ENCODE results near the gene TMBIM1. TPM values are rescaled to one million over a fixed set of nuclear protein-coding genes. Genes with fewer than 3 reads are reported as not detected.

The TMBIM1 gene
- total and polyA plus RNA-seq, 4 donors: 100 to 294 (median 212) TPM

GRCh38 chr2:218266316-218266979, 25.9 kb downstream of the TMBIM1 start:
- Histone ChIP-seq H3K4me1 (ENCODE audit: control insufficient read depth in 1 of 2, insufficient read depth in 2 of 2, low read length in 2 of 2) (no peaks in the 10 kb centered on the region), H3K36me3 (ENCODE audit: control insufficient read depth in 1 of 2, insufficient read depth in 2 of 2, low read length in 1 of 2) (no peaks in the 10 kb centered on the region), H3K27ac (ENCODE audit: low read depth in 1 of 2, low read length in 2 of 2) (no peak overlapping the region), H3K27me3 (ENCODE audit: control insufficient read depth in 1 of 2, insufficient read depth in 2 of 2, low read length in 1 of 2) (no peaks in the 10 kb centered on the region), H3K9me3 (ENCODE audit: control insufficient read depth, low read length) (no peaks in the 10 kb centered on the region), H3K4me3 (ENCODE audit: low read length in 2 of 2) (no peak overlapping the region)
- ATAC-seq (ENCODE audit: low FRiP score): no peak
- WGBS, 2 donors: 92 to 93% methylated on average over 15 of the region's 15 CpGs
- intact Hi-C loops (cut with DNase I): loop anchor here in 1 of 2 donors (5.0 to 10.0 kb wide), 2 partner anchors 79 to 298 kb away; partner anchors contain the start of genes CNOT9 and USP37
- peak; percentile 45 to 68 for DNase-seq

GRCh38 chr2:218265626-218266025, 26.7 kb downstream of the TMBIM1 start:
- no peak for ATAC-seq (ENCODE audit: low FRiP score)
- Histone ChIP-seq H3K27me3 (ENCODE audit: control insufficient read depth in 1 of 2, insufficient read depth in 2 of 2, low read length in 1 of 2) (no peaks in the 10 kb centered on the region), H3K27ac (ENCODE audit: low read depth in 1 of 2, low read length in 2 of 2) (no peak overlapping the region), H3K9me3 (ENCODE audit: control insufficient read depth, low read length) (no peaks in the 10 kb centered on the region), H3K36me3 (ENCODE audit: control insufficient read depth in 1 of 2, insufficient read depth in 2 of 2, low read length in 1 of 2) (no peaks in the 10 kb centered on the region), H3K4me1 (ENCODE audit: control insufficient read depth in 1 of 2, insufficient read depth in 2 of 2, low read length in 2 of 2) (no peaks in the 10 kb centered on the region), H3K4me3 (ENCODE audit: low read length in 2 of 2) (no peak overlapping the region)
- intact Hi-C loops (cut with DNase I): loop anchor here in 1 of 2 donors (5.0 to 10.0 kb wide), 2 partner anchors 78 to 299 kb away; partner anchors contain the start of genes CNOT9 and USP37
- peak; percentile 38 to 65 for DNase-seq
- WGBS, 2 donors: 89% methylated on average over 8 of the region's 8 CpGs

GRCh38 chr2:218264773-218265561, 27.3 kb downstream of the TMBIM1 start:
- no peaks in the 10 kb centered on the region for H3K9me3 ChIP-seq (ENCODE audit: control insufficient read depth, low read length)
- no peaks in the 10 kb centered on the region for H3K4me1 ChIP-seq (ENCODE audit: control insufficient read depth in 1 of 2, insufficient read depth in 2 of 2, low read length in 2 of 2)
- ATAC-seq (ENCODE audit: low FRiP score): no peak
- H3K36me3 ChIP-seq (ENCODE audit: control insufficient read depth in 1 of 2, insufficient read depth in 2 of 2, low read length in 1 of 2): no peaks in the 10 kb centered on the region
- no peak overlapping the region for H3K4me3 ChIP-seq (ENCODE audit: low read length in 2 of 2)
- WGBS, 2 donors: 83 to 90% methylated on average over 22 of the region's 22 CpGs
- H3K27ac ChIP-seq (ENCODE audit: low read depth in 1 of 2, low read length in 2 of 2): no peak overlapping the region
- H3K27me3 ChIP-seq (ENCODE audit: control insufficient read depth in 1 of 2, insufficient read depth in 2 of 2, low read length in 1 of 2): no peaks in the 10 kb centered on the region
- intact Hi-C loops (cut with DNase I): loop anchor here in 1 of 2 donors (5.0 to 10.0 kb wide), 2 partner anchors 78 to 300 kb away; partner anchors contain the start of genes CNOT9 and USP37
- DNase-seq: peak in 1 of 2 donors; percentile 70

- Histone ChIP-seq H3K9me3 (ENCODE audit: control insufficient read depth, low read length) (no peaks in the 10 kb centered on the region), H3K27me3 (ENCODE audit: control insufficient read depth in 1 of 2, insufficient read depth in 2 of 2, low read length in 1 of 2) (no peaks in the 10 kb centered on the region), H3K4me3 (ENCODE audit: low read length in 2 of 2) (no peak overlapping the region), H3K36me3 (ENCODE audit: control insufficient read depth in 1 of 2, insufficient read depth in 2 of 2, low read length in 1 of 2) (no peaks in the 10 kb centered on the region), H3K4me1 (ENCODE audit: control insufficient read depth in 1 of 2, insufficient read depth in 2 of 2, low read length in 2 of 2) (no peaks in the 10 kb centered on the region), H3K27ac (ENCODE audit: low read depth in 1 of 2, low read length in 2 of 2) (no peak overlapping the region)
- ATAC-seq (ENCODE audit: low FRiP score) (no peak), DNase-seq (peak in 1 of 2 donors; percentile 57)
- intact Hi-C loops (cut with DNase I): loop anchor here in 1 of 2 donors (10.0 kb wide), 1 partner anchor 301 kb away; the partner anchor contains the start of genes CNOT9 and USP37
- 79 to 85% methylated on average over 17 of the region's 17 CpGs for whole genome bisulfite sequencing, 2 donors
Measured at GRCh38 chr2:218263817-218264641, 28.3 kb downstream of the TMBIM1 start.

GRCh38 chr2:218262631-218263586, 29.4 kb downstream of the TMBIM1 start:
- Histone ChIP-seq H3K4me1 (ENCODE audit: control insufficient read depth in 1 of 2, insufficient read depth in 2 of 2, low read length in 2 of 2) (no peaks in the 10 kb centered on the region), H3K4me3 (ENCODE audit: low read length in 2 of 2) (no peak overlapping the region), H3K9me3 (ENCODE audit: control insufficient read depth, low read length) (no peaks in the 10 kb centered on the region), H3K27ac (ENCODE audit: low read depth in 1 of 2, low read length in 2 of 2) (no peak overlapping the region), H3K27me3 (ENCODE audit: control insufficient read depth in 1 of 2, insufficient read depth in 2 of 2, low read length in 1 of 2) (no peaks in the 10 kb centered on the region), H3K36me3 (ENCODE audit: control insufficient read depth in 1 of 2, insufficient read depth in 2 of 2, low read length in 1 of 2) (no peaks in the 10 kb centered on the region)
- intact Hi-C loops (cut with DNase I): loop anchor here in 1 of 2 donors (10.0 kb wide), 1 partner anchor 302 kb away; the partner anchor contains the start of genes CNOT9 and USP37
- DNase-seq (peak in 1 of 2 donors; percentile 83), ATAC-seq (ENCODE audit: low FRiP score) (no peak)
- WGBS, 2 donors: 63 to 64% methylated on average over 39 of the region's 39 CpGs

- Histone ChIP-seq H3K36me3 (ENCODE audit: control insufficient read depth in 1 of 2, insufficient read depth in 2 of 2, low read length in 1 of 2) (no peaks in the 10 kb centered on the region), H3K4me3 (ENCODE audit: low read length in 2 of 2) (no peak overlapping the region), H3K4me1 (ENCODE audit: control insufficient read depth in 1 of 2, insufficient read depth in 2 of 2, low read length in 2 of 2) (no peaks in the 10 kb centered on the region), H3K9me3 (ENCODE audit: control insufficient read depth, low read length) (no peaks in the 10 kb centered on the region), H3K27me3 (ENCODE audit: control insufficient read depth in 1 of 2, insufficient read depth in 2 of 2, low read length in 1 of 2) (no peaks in the 10 kb centered on the region), H3K27ac (ENCODE audit: low read depth in 1 of 2, low read length in 2 of 2) (no peak overlapping the region)
- ATAC-seq (ENCODE audit: low FRiP score) (no peak), DNase-seq (peak in 1 of 2 donors; percentile 36)
- intact Hi-C loops (cut with DNase I): loop anchor here in 1 of 2 donors (10.0 kb wide), 1 partner anchor 303 kb away; the partner anchor contains the start of genes CNOT9 and USP37
- 74 to 75% methylated on average over 6 of the region's 6 CpGs for WGBS, 2 donors
Measured at GRCh38 chr2:218262237-218262600, 30.1 kb downstream of the TMBIM1 start.

- intact Hi-C loops (cut with DNase I): loop anchor here in 1 of 2 donors (10.0 kb wide), 1 partner anchor 303 kb away; the partner anchor contains the start of genes CNOT9 and USP37
- ATAC-seq (ENCODE audit: low FRiP score): no peak
- DNase-seq: peak in 1 of 2 donors; percentile 71
- Histone ChIP-seq H3K4me1 (ENCODE audit: control insufficient read depth in 1 of 2, insufficient read depth in 2 of 2, low read length in 2 of 2) (no peaks in the 10 kb centered on the region), H3K36me3 (ENCODE audit: control insufficient read depth in 1 of 2, insufficient read depth in 2 of 2, low read length in 1 of 2) (no peaks in the 10 kb centered on the region), H3K9me3 (ENCODE audit: control insufficient read depth, low read length) (no peaks in the 10 kb centered on the region), H3K27ac (ENCODE audit: low read depth in 1 of 2, low read length in 2 of 2) (no peak overlapping the region), H3K4me3 (ENCODE audit: low read length in 2 of 2) (no peak overlapping the region), H3K27me3 (ENCODE audit: control insufficient read depth in 1 of 2, insufficient read depth in 2 of 2, low read length in 1 of 2) (no peaks in the 10 kb centered on the region)
- WGBS, 2 donors: 65 to 68% methylated on average over 8 of the region's 8 CpGs
Measured at GRCh38 chr2:218261423-218262236, 30.7 kb downstream of the TMBIM1 start.
